HG03196 (cell line): ENCODE data around the gene TRIM44.
"Not testable (repeated sequence)": the region's sequence is repeated elsewhere in the genome, so short reads cannot be mapped to it uniquely, and the experiment has no call there.

Experiments
- ATAC-seq: cut with Tn5 transposase; IDR thresholded peaks from one replicate; pipeline ENCODE4 v1.9.1; 2021; ENCODE audit not compliant: unreplicated experiment

The TRIM44 gene

DNA sequence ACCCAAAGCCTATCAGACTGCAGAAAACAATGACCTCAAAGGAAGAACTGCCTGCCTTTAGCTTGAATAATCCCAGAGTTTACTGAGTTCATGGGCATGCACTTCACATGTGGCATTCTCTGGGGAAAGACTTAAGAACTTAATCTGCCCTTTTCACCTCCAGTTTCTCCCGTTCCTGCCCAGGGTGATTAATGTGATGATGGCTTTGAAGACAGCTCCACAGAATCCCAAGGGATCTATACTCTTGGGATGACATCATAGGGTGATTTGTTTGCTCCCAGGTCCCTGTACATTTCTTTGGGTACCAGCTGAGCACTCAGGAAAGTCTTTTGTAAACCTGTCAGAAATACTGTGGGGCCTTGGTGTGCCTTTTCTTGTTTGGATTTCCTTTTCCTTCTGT is 30.3 kb upstream of the TRIM44 start:
- no peak for ATAC-seq

DNA sequence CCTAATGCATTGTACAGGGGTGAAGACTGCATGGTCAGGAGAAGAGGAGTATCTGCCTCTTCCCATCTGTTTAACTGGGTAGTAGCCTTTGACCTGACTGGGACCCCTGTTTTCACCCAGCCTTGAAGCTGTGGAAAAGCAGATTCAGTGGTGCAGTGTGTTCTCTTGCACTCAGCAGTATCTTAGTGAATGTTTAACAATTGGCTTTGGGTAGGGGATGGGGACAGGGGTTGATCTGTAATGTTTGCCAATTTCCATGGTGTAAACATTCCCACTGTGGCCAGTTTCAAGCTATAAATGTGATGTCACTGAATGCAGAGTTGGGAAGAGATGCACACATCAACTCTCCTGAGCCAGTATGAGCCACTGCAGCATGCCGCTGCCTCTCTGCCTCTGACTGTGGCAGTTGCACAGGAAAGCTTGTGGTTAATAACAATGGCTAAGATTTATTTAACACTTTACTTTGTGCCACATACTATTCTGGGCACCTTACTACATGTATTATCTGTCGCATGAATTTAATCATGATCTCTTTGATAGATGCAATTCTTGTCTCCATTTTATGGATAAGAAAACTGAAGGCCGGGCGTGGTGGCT is 28.6 kb upstream of the TRIM44 start:
- no peak for ATAC-seq

DNA sequence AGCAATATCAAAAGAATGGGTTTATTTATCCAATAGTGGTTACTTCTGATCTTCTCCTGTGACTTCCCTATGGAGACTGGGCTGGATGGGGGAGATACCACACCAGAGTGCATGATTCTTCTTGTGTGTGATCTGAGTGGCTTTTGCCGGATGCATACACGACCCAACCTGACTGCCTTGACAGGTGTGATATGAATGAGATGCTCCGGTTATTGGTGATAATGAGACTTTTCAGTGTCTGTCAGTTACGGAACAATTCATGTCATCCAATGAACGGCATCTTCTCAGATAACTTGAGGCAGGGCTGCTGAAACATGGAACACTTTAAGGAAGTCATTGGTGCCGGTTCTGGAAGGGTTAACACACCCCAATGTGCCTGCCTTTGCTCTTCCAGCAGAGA is 26.6 kb upstream of the TRIM44 start:
- no peak for ATAC-seq

DNA sequence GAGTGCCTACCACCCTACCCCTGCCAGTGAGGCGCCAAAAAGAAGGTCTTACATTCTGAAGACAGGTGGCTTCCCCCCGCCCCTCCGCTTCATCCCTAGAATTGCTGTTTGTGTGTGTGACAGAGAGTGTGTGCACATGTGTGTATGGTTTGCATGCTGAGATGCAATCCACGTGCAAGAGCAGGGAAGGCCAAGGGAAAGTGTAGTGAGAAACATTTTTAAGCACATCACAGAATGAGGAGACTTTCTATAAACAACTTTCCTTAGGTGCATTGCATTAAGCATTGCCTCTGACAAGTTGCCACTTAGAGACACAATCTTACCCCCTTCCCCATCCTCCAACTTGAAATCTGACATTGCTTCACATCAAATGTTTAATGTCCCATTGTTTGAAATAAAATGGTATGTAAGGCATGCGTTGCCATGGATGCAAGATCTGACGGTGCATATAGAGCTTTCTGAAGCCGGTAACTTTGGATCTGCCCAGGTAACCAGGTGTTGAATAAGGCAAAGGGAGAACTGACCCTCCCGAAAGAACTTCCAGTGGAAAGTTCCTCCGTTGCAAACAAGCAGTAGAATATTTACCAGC is 22.9 kb upstream of the TRIM44 start:
- ATAC-seq: no peak

DNA sequence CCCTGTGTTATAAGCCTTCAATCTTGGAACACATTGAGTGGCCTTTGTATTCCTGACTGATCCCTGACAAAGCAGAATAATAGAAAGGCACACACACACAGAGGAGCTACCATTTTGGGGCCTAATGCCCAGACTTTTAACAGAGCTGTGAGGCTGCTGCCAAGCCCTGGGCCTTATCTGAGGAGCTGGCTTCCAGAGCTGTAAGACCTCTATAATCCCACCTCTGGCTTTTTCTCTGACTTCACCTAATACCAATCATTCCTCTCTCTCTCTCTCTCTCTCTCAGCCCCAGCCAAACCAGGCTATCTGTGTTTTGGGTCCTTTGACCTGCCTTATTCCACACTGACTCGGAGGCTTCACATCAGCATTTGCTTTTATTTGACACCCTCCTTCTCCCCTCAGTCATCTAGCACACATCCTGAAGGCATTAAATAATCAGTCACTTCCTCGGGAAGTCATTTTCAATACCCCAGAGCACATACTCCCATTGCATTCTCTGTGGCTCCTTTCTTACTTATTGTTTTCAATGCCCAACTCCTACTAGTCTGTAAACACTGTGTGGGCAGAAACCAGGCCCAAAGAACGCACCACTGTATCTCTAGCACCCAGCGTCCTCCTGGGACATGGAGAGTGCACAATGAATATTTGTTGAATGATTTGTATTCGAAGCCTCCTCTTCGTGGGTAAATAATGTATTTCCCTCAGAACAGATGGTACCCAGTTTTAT is 21.2 kb upstream of the TRIM44 start:
- no peak for ATAC-seq

DNA sequence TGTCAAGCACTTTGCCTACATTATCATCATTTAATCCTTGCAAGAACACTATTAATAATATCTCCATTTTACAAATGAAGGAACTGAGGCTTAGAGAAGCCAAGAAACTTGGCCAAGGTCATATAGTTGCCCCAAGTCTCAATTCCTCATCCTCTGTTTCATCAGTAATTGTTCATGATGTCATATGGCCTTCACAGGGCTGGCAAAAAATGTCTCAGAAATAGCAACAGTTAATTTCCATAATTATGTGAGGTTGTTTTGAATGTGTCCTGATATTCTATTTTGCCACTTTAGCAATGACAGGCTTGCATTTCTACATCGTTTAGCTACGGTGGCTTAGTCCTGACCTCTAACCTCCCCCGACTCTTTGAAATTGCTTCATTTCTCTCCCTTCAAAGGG is 20.6 kb upstream of the TRIM44 start:
- ATAC-seq: no peak

DNA sequence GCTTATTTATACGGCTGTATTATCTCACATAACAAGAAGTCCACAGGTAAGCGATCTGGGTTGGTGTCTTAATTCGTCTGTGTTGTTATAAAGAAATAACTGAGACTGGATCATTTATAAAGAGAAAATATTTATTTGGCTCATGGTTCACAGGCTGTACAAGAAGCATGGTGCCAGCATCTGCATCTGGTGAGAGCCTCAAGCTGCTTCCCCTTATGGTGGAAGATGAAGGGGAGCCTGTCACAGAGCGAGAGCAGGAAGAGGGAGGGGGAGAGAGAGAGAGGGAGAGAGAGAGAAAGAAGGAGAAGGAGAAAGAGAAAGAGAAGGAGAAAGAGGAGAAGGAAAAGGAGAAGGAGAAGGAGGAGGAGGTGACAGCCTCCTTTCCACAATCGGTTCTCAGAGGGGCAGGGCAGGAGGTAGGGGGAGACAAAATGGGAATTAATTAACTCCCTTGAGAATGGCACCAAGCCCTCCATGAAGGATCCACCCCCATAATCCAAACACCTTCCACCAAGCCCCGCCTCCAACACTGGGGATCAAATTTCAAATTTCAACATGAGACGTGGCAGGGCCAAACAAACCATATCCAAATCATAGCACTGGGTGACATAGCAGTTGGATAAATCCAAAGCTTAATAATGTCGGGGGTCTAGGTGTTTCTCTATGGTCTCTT is 15.0 kb upstream of the TRIM44 start:
- ATAC-seq: no peak

DNA sequence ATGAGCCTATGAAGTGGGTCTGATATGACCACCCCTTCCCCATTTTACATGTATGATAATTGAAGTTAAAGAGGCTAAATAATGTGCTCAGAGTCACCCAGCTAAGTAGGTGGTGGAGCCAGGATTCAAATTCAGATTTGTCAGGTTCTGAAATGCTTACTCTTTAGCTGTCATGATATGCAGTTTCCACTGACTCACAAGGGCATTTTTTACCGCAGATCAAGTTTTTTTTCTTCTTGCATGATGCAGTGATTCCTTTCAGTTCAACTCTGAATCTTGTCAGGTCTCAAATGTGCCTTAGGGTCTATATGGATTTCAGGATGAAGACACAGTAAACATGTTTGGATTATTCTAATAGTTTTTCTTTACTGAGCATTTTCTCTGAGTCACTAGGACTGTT is 12.6 kb upstream of the TRIM44 start:
- no peak for ATAC-seq

DNA sequence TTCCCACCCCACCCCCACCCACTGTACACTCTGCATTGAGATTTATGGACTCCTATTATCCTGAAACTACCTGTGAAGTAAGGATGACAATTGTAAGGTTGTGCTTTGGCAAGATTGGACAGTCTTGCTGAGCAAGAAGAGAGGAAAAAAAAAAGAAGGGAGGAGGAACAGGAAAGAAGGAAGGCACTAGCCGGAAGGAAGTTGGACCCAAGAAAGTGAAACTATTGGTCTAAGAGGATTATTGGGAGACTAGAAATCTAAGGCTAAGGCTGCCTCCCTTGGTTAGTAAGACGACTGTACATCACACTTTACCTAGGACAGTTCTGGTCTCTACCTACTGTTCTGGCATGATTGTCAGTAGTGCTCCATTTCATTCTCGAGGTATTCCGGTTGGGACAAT is 12.1 kb upstream of the TRIM44 start:
- no peak for ATAC-seq

DNA sequence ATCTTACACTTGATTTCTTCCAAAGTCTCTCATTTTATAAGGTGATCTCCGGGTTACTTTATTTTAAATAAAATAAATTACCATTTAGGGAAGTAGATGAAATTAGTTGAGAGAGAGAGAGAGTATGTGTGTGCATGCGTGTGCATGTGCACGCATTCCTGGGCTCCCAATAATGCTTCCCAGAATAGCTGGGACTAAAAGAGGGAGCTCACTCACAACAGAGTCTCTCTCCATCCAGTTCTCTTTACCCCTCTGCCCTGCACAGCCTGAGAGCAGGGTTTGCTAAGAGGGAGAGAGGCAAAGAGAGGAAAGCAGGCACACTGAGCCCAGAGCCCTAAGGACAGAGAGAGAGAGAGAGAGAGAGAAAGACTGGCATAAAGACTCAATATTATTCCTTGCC is 11.3 kb upstream of the TRIM44 start:
- no peak for ATAC-seq

DNA sequence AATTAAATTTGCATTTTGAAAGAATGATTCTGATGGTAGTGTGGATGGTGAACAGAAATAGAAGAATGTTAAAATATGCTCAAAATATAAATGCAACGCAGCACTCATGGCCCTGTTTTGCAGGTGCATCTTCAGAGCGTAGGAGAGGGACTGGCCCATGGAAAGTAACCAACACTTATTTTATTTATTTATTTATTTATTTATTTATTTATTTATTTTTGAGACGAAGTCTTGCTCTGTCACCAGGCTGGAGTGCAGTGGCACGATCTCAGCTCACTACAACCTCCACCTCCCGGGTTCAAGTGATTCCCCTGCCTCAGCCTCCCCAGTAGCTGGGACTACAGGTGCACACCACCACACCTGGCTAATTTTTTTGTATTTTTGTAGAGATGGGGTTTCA is 9.8 kb upstream of the TRIM44 start:
- ATAC-seq: not testable (repeated sequence)

DNA sequence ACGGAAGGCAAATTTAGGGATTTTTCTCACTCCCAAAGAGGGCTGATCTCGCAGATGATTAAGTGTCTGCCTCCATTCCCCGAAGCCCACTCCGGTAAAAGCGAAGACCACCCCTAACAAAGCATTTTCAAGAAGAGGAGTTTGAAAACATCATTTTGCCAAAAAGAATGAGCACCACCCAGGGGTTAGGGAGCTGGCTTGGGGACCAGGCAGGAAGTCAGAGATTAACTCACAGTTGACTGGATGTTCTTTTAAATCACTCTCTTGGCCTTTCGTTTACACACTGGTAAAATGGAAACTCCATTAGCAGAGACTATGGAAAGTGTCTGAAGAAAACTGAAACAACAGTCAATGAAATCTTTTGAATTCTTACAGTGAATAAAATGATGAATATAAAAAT is 7.9 kb upstream of the TRIM44 start:
- ATAC-seq: no peak

DNA sequence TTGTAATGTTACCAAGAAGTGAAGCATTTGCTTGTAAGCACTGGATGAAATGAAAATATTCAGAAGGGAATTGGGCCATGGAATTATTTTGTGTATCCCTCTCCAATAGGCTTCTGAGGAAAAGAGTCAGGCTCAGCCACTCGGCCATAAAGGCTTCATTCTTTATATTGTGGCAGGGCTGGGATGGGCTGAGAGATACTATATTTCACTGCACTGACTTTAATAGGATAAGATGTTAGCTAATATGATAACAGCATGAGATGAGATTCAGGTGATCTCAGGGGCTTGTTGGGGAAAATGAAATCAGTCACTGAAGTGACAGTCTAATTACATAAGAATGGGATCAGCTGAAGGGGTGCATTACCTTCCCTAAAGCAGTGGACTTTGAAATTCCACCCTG is 7.3 kb upstream of the TRIM44 start:
- ATAC-seq: no peak

DNA sequence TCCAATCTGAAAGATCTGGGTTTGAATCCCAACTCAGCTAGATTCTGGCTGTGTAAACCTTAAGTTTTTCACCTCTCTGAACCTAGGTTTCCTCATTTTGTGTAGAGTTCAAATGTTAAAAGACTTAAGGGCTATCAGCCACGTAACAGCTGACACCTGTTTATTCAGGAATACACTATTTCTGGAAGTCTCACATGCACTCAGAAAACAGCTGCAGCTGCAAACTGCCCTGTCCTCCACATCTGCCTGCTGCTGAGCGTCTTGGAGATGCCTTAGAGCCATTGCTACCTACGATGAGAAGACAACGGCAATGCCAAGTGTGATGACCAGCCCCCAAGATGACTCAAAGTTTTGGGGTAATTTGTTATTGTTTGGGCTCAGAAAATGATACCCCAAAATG is 6.7 kb upstream of the TRIM44 start:
- ATAC-seq: no peak

DNA sequence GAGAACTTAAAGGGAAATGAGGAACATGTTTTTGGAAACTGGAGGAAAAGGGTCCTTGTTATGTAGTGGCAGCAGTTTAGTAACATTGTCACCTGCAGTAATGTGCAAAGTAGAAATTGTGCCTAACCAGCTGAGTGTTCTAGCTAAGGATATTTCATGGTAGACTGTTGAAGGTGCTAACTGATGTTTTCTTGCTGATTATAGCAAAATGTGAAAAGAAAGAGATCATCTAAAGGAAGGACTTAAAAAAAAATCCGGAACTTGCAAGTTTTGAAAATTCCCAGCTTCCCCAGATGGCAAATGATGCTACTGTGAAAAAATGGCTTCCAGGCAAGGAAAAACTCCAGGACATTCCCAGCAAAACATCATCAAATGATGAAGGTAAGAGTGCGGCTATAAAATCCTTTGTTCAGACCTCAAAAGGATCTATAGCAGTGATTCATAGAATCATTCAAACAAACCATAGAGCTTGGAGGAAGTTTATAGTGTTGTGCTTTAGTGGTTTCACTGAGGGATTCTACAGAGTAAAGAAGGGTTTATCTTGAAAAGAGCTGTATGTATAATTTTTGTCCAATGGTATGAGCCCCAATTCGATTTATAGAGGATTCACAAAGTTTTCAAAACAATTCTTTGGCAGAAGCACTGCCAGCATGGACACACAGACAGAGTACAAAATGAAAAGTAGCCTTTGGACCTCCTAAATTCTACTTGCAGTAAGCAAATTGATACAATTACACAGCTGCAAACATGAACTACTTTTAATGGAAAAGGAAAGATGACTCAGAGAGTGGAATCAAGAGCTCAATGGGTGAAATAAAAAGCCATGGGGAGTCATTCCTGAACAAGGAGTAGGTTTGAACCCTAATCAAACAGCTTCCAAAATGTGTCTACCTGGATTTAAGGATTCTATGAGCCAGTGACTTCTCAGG is 4.3 kb upstream of the TRIM44 start:
- ATAC-seq: no peak

DNA sequence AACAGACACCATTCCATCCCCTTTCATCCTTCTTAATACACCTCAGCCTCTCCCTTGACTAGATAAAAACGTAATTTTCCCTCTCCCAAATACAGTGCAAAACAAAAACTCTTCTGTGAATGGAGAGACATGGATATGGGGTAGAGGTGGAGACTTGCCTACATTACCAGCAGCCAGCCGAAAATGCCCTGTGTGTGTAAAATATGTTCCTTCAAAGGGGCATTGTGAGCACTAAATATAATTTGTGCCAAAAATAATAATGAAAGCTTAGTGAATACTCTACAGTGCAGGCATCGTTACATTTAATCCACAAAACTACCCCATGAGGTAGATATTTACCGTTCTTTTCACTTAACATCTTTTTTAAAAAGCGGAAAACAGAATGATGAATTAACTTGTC is 1.0 kb upstream of the TRIM44 start:
- no peak for ATAC-seq

DNA sequence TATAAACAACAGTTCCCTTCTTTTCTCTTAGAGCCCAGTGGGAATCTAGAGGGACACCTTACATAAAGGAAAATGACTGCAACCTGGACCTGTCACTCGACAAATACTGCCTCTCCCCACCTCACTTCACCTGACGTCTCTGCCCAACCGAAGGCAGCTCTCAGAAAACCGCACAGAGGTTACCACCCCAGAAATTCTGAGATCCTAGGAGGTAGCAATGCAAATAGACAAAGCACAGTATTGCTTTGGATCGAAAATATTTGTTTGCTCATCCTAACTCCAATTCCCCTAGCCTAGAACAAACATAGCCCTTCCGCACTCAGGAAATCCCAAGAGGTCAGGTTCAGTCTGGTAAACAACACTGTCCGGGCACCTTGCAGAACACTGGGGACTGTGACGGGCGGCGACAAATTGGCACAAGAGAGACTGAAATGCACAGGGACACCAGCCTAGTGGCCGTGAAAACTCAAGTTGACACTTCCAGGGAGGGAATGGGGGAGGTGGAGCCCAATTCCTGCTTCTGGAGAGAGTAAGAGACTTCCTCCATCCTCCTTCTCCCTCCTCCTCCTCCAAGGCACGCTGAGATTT is 420 bp upstream of the TRIM44 start:
- peak; percentile 48 for ATAC-seq

DNA sequence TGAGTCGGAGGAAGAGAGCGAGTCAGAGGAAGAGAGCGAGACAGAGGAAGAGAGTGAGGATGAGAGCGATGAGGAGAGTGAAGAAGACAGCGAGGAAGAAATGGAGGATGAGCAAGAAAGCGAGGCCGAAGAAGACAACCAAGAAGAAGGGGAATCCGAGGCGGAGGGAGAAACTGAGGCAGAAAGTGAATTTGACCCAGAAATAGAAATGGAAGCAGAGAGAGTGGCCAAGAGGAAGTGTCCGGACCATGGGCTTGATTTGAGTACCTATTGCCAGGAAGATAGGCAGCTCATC is 780 bp downstream of the TRIM44 start:
- no peak for ATAC-seq

DNA sequence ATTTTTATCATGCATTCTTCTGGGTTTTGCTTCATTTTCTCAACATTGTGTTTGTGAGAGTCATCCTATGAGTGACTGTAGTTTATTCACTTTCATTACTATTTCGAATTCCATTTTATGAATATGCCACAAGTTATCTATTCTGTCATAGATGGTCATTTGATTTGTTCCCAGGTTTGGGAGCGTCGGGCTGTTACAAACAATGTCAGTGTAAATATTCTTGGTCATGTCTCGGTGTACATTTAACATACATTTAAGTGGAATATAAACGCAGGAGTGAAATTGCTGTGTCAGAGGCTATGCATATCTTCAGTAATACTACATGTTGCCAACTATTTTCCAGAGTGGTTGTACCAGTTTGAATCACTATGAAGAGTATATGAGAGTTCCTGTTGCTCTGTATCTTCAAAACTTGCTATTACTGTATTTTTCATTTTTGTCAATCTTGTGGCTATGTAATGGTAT is 2.4 kb downstream of the TRIM44 start:
- no peak for ATAC-seq

DNA sequence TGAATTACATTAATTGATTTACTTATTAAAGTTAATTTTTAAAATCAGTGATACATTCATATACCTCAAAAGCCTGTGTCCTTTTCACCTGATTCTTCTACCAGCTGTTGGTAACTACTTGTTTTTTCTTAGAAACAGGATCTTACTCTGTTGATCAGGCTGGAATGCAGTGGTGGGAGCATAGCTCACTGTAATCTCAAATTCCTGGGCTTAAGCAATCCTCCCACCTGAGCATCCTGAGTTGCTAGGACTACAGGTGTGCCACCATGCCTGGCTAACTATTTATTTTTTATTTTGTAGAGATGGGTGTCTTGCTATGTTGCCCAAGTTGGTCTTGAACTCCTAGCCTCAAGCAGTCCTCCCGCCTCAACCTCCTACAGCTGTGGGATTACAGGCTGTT is 4.7 kb downstream of the TRIM44 start:
- ATAC-seq: no peak

DNA sequence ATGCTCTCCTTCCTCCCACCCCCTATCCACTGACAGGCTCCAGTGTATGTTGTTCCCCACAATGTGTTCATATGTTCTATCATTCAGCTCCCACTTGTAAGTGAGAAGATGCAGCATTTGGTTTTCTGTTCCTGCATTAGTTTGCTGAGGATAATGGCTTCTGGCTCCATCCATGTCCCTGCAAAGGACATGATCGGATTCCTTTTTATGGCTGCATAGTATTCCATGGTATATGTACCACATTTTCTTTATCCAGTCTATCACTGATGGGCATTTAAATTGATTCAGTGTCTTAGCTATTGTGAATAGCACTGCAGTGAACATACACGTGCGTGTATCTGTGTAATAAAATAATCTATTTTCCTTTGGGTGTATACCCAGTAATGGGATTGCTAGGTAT is 5.8 kb downstream of the TRIM44 start:
- ATAC-seq: not testable (repeated sequence)
